Measurements from ENCODE around the gene TAF6. TPM values are rescaled to one million over a fixed set of nuclear protein-coding genes. Genes with fewer than 3 reads are reported as not detected.
A peak's percentile ranks its signal among the peaks of the same experiment; 100 is the strongest.

The TAF6 gene
- total and polyA plus RNA-seq, 7 donors, result 26.8 to 58.4 (median 33.5) TPM

DNA sequence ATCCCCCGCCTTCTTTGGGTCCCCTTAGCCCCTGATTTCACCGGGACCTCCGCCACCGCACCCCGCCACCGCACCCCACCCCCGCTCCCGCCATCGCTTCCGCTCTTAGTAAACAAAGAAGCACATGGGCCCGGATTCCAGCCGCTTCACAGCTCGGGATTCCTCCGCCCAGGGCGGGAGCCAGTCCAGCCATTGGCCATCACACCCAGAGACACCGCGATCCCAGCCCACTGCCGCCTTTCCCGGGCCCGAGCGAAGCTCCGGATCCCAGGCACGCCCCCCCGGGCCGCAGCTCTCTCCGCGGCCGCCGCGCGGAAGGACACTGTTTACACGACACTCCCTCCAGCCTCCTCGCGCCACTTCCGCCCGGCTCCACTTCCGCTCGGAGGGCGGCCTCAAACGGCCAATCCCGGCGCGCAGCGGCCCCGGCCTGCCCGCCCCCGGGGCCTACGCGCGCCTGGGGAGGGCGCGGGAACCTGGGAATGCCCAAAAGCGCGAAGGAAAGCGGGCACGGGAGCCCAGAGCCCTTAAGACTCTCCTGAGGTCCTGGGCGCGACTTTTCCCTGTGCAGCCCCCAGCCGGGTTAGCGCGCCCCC, 18.6 kb downstream of the TAF6 start:
- 0 to 1% (median 1%) methylated on average over 55 to 61 of the region's 61 CpGs for WGBS, 3 donors
- ATAC-seq, result peak; percentile 90 to 93 (median 92)

GRCh38 chr7:100099452-100099851, 19.7 kb downstream of the TAF6 start:
- intact Hi-C loops (cut with DNase I), result no loop called here
- H3K27me3 ChIP-seq (ENCODE audit: insufficient read depth in 3 of 3, low read length in 2 of 3), result no peaks in the 10 kb centered on the region
- 58 to 65% (median 65%) methylated on average over 12 of the region's 12 CpGs for WGBS, 3 donors
- TF ChIP-seq CTCF (IDR thresholded peaks at IDR 0.05), result no peak
- H3K4me3 ChIP-seq, result peak overlapping the region; percentile 77
- no peak for ATAC-seq
- DNase-seq, result no peak
- peaks cover 9 to 68% of the 10 kb centered on the region in 2 donors for H3K36me3 ChIP-seq (ENCODE audit: insufficient read depth in 1 of 2, low read depth in 1 of 2)
- H3K27ac ChIP-seq, result peak overlapping the region; percentile 90
- H3K9me3 ChIP-seq, result no peaks in the 10 kb centered on the region
- H3K4me1 ChIP-seq, result peaks cover 18% of the 10 kb centered on the region

More for the DNA sequence above, 18.6 kb downstream of the TAF6 start:
- peaks cover 18% of the 10 kb centered on the region for H3K4me1 ChIP-seq
- H3K27ac ChIP-seq, result peak overlapping the region; percentile 90
- no peak for TF ChIP-seq CTCF (IDR thresholded peaks at IDR 0.05)
- H3K36me3 ChIP-seq (ENCODE audit: insufficient read depth in 1 of 2, low read depth in 1 of 2), result peaks cover 9 to 68% of the 10 kb centered on the region in 2 donors
- peak overlapping the region; percentile 77 for H3K4me3 ChIP-seq
- no peaks in the 10 kb centered on the region for H3K9me3 ChIP-seq
- DNase-seq, result peak; percentile 95 to 97
- intact Hi-C loops (cut with DNase I), result loop anchor here in 1 of 2 donors (1.0 to 2.0 kb wide), 2 partner anchors 19 to 52 kb away; partner anchors contain the start of genes CNPY4, TAF6 and ZSCAN21
- H3K27me3 ChIP-seq (ENCODE audit: insufficient read depth in 3 of 3, low read length in 2 of 3), result no peaks in the 10 kb centered on the region

DNA sequence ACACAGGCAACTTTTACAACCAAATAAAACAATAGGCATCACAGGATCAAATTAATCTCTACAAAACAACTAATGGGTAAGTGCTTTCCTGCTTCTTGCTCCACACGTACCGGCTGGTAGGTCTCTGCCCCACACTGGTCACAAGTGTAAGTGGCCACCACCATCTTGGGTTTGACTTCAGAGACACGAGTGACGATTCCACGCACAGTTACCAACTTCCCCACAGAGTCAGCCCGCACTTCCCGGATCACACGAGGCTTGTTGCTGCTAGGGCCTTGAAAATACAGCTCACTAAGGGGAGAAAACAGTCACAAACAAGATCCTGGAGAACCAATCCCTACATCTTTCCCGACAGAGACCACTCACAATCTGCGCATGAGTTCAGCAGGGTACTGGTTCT, 20.2 kb downstream of the TAF6 start:
- no peak for TF ChIP-seq CTCF (IDR thresholded peaks at IDR 0.05)
- DNase-seq, result no peak
- H3K27ac ChIP-seq, result no peak overlapping the region
- 81 to 86% (median 83%) methylated on average over 10 of the region's 10 CpGs for WGBS, 3 donors
- peaks cover 9 to 68% of the 10 kb centered on the region in 2 donors for H3K36me3 ChIP-seq (ENCODE audit: insufficient read depth in 1 of 2, low read depth in 1 of 2)
- intact Hi-C loops (cut with DNase I), result no loop called here
- H3K4me1 ChIP-seq, result peaks cover 19% of the 10 kb centered on the region
- no peak for ATAC-seq
- no peaks in the 10 kb centered on the region for H3K27me3 ChIP-seq (ENCODE audit: insufficient read depth in 3 of 3, low read length in 2 of 3)
- no peaks in the 10 kb centered on the region for H3K9me3 ChIP-seq
- H3K4me3 ChIP-seq, result peak overlapping the region; percentile 77

DNA sequence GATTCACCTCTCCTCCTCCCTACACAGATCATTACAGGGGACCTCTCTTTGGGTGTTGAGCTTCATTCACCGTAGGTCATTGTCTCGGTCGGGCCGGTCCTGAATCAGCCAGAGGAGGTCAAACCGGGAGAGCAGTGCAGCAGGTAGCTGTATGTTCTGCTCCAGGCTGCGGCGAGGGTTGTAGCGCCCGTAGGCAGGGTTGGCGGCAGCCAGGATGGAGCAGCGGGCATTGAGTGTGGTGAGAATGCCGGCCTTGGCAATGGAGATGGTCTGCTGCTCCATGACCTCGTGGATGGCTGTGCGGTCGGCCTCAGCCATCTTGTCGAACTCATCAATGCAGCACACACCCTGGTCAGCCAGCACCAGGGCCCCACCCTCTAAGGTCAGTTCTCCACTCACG, 23.5 kb downstream of the TAF6 start:
- 90 to 95% (median 92%) methylated on average over 17 of the region's 17 CpGs for WGBS, 3 donors
- Histone ChIP-seq H3K27me3 (ENCODE audit: insufficient read depth in 3 of 3, low read length in 2 of 3) (no peaks in the 10 kb centered on the region), H3K4me1 (peaks cover 20% of the 10 kb centered on the region), H3K9me3 (no peaks in the 10 kb centered on the region), H3K27ac (no peak overlapping the region), H3K4me3 (no peak overlapping the region), H3K36me3 (ENCODE audit: insufficient read depth in 1 of 2, low read depth in 1 of 2) (peaks cover 12 to 91% of the 10 kb centered on the region in 2 donors)
- DNase-seq (no peak), ATAC-seq (no peak)
- TF ChIP-seq CTCF (IDR thresholded peaks at IDR 0.05), result no peak
- intact Hi-C loops (cut with DNase I), result no loop called here

DNA sequence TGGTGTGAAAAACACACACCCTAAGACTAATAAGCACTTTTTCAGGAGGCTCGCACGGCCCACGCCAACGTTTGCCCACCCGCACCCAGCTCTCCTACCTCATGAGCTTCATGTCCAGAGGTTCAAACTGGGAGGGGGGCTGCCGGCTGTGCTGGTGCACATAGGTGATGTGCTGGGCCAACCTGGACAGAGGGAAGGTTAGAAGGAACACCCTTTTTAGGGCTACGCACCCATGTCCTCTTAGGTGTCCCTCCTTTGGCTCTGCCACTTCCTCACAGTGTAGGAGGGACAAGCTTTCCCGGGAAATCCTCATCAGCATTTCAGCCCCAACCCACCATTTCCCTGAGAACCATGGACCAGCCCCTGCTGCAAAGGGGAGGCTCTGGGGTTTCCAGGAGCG, 23.9 kb downstream of the TAF6 start:
- H3K4me3 ChIP-seq, result no peak overlapping the region
- no peak for TF ChIP-seq CTCF (IDR thresholded peaks at IDR 0.05)
- no peak overlapping the region for H3K27ac ChIP-seq
- no peaks in the 10 kb centered on the region for H3K9me3 ChIP-seq
- 75 to 80% (median 79%) methylated on average over 9 of the region's 9 CpGs for WGBS, 3 donors
- ATAC-seq (no peak), DNase-seq (no peak)
- H3K36me3 ChIP-seq (ENCODE audit: insufficient read depth in 1 of 2, low read depth in 1 of 2), result peaks cover 12 to 95% of the 10 kb centered on the region in 2 donors
- H3K4me1 ChIP-seq, result peaks cover 20% of the 10 kb centered on the region
- no peaks in the 10 kb centered on the region for H3K27me3 ChIP-seq (ENCODE audit: insufficient read depth in 3 of 3, low read length in 2 of 3)
- intact Hi-C loops (cut with DNase I), result no loop called here
